Heart left ventricle (tissue), 13 donors: ENCODE measurements around the gene CDH13.

Experiments used
- POLR2A ChIP-seq, 2 donors: fragments of 450-650 bp; IDR thresholded peaks; one replicate each; pipeline ENCODE4 v1.6.1; 2017; ENCODE audit warnings: antibody characterized with exemption in 2 of 2, mild to moderate bottlenecking in 2 of 2, moderate library complexity in 2 of 2
- TF ChIP-seq, protein P1 (sequence below), 12 donors: fragments of 200-600 bp; sonication (generic) in 4 of 12; IDR thresholded peaks; one replicate each; pipeline versions ENCODE4 v1.5.0 to v1.8.0; 2018 to 2022; ENCODE audit warnings: antibody characterized with exemption in 12 of 12, mild to moderate bottlenecking in 5 of 12
- donor health status: ischemic (EF 13 %, LVEDD 7.1; RV severe dilation, severe dysfunction).
- donor health status: DM: no; HTN: yes; CAD: no.
- donor health status: DM: no; HTN: no; CAD: no.
- donor health status: ischemic (EF 25% LVEDD 6.9; RV normal size, moderate dysfunction).
- donor health status: ischemic (EF 25% LVEDD 5.7; RV mildly dilated, moderate dysfunction).
- donor health status: ischemic (EF 35%, LVEDD 5.7; RV mildly dilated, moderate dysfunction).
- donor health status: nonischemic (EF 11% LVEDD 7.7; RV severe dilation, severe dysfunction).
- donor health status: DM: yes; HTN: yes; CAD: no.
- donor health status: PGD.
- donor health status: ischemic (EF 29% LVEDD 5.4; RV normal size, mild dysfunction).
- donor health status: nonischemic (EF 23%, LVEDD 6.1; RV moderate dilation, normal function).

DNA sequence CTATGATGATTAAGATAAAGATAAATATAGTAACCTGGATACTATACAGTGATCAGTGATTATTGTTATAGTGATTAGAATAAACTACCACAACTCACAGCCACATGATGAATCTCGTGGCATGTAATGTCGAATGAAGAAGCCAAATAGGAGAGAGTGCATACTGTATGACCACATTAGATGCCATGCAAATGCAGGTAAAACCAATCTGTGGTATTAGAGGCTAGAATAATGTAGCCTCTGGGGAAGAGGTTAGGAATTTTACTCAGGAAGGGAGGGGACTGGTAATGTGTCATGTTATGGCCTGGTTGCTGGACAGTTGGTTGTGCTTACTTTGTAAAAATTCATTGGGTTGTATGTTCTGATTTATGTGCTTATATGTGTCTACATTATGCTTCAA is 402.7 kb downstream of the CDH13 start:
- TF ChIP-seq, protein P1, sequence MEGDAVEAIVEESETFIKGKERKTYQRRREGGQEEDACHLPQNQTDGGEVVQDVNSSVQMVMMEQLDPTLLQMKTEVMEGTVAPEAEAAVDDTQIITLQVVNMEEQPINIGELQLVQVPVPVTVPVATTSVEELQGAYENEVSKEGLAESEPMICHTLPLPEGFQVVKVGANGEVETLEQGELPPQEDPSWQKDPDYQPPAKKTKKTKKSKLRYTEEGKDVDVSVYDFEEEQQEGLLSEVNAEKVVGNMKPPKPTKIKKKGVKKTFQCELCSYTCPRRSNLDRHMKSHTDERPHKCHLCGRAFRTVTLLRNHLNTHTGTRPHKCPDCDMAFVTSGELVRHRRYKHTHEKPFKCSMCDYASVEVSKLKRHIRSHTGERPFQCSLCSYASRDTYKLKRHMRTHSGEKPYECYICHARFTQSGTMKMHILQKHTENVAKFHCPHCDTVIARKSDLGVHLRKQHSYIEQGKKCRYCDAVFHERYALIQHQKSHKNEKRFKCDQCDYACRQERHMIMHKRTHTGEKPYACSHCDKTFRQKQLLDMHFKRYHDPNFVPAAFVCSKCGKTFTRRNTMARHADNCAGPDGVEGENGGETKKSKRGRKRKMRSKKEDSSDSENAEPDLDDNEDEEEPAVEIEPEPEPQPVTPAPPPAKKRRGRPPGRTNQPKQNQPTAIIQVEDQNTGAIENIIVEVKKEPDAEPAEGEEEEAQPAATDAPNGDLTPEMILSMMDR (IDR thresholded peaks at IDR 0.05): no peak
- no peak for TF ChIP-seq POLR2A (IDR thresholded peaks at IDR 0.05)
